GM19467 (cell line): ENCODE measurements around the gene USP36.
"Not testable (repeated sequence)": the region's sequence is repeated elsewhere in the genome, so short reads cannot be mapped to it uniquely, and the experiment has no call there.

Experiments used
- ATAC-seq: cut with Tn5 transposase; IDR thresholded peaks from one replicate; pipeline ENCODE4 v1.9.1; 2021; ENCODE audit warnings: mild to moderate bottlenecking, moderate library complexity; ENCODE audit not compliant: unreplicated experiment

USP36 gene

GRCh38 chr17:78794399-78794798 is 46.2 kb downstream of the USP36 start:
- no peak for ATAC-seq

GRCh38 chr17:78793968-78794367 is 46.6 kb downstream of the USP36 start:
- ATAC-seq = no peak

- no peak for ATAC-seq
Observed at GRCh38 chr17:78793415-78793814, 47.2 kb downstream of the USP36 start.

GRCh38 chr17:78791840-78792709 is 48.5 kb downstream of the USP36 start:
- no peak for ATAC-seq

- no peak for ATAC-seq
Observed at GRCh38 chr17:78790552-78790951, 50.1 kb downstream of the USP36 start.

GRCh38 chr17:78789663-78790181 is 50.9 kb downstream of the USP36 start:
- no peak for ATAC-seq

- ATAC-seq = no peak
Observed at GRCh38 chr17:78789149-78789662, 51.4 kb downstream of the USP36 start.

- no peak for ATAC-seq
Observed at GRCh38 chr17:78788451-78788850, 52.2 kb downstream of the USP36 start.

GRCh38 chr17:78787444-78787843 is 53.2 kb downstream of the USP36 start:
- ATAC-seq = no peak

- no peak for ATAC-seq
Observed at GRCh38 chr17:78785663-78786057, 55.0 kb downstream of the USP36 start.

GRCh38 chr17:78785011-78785662 is 55.5 kb downstream of the USP36 start:
- ATAC-seq = no peak

GRCh38 chr17:78784352-78784751 is 56.3 kb downstream of the USP36 start:
- no peak for ATAC-seq

- no peak for ATAC-seq
Observed at GRCh38 chr17:78783711-78784324, 56.8 kb downstream of the USP36 start.

- ATAC-seq = peak; percentile 4
Observed at GRCh38 chr17:78781893-78782304, 58.7 kb downstream of the USP36 start, which contains the start of gene CYTH1. CYTH1 (minus strand) TSS chr17:78782273; CDS start chr17:78782223, 50 bp downstream.

- peak; percentile 17 for ATAC-seq
Observed at GRCh38 chr17:78781104-78781892, 59.3 kb downstream of the USP36 start.

- ATAC-seq = no peak
Observed at GRCh38 chr17:78780335-78780734, 60.3 kb downstream of the USP36 start.

GRCh38 chr17:78779850-78780249 is 60.8 kb downstream of the USP36 start:
- no peak for ATAC-seq

- ATAC-seq = not testable (repeated sequence)
Observed at GRCh38 chr17:78779286-78779651, 61.3 kb downstream of the USP36 start.

- ATAC-seq = no peak
Observed at GRCh38 chr17:78777881-78778280, 62.7 kb downstream of the USP36 start.

GRCh38 chr17:78774956-78775571 is 65.5 kb downstream of the USP36 start:
- ATAC-seq = no peak
